HCT116 (cell line): ENCODE results near the gene GATAD1. TPM values are rescaled to one million over a fixed set of nuclear protein-coding genes. Genes with fewer than 3 reads are reported as not detected.

Source experiments
- ATAC-seq: fragments of 200-7000 bp; cut with Tn5 transposase; 2 replicates; pipeline ENCODE4 v1.9.1; 2020; ENCODE audit warnings: mild to moderate bottlenecking, moderate library complexity
- BruUV-seq: library from RNA; stranded (reverse); fragments of 400-500 nt; replicated peaks from 2 replicates; lab custom pipeline; 2021; lab: Mats Ljungman, UMichigan
- CTCF ChIA-PET: fragments of 300-600 bp; sonication (Branson Sonifier 250); formaldehyde crosslinking; loops from one replicate; lab custom pipeline; 2021; ENCODE audit warnings: antibody characterized with exemption; lab: Charles Lee
- POLR2A ChIA-PET: fragments of 300-600, 350-600 bp; sonication (Branson Sonifier 250); formaldehyde crosslinking; loops from one replicate; lab custom pipeline; 2021; ENCODE audit warnings: antibody characterized with exemption; lab: Charles Lee
- RAD21 ChIA-PET, 2 experiments: fragments of 300-600 bp; sonication (Branson Sonifier 250); formaldehyde crosslinking; loops; one replicate each; lab custom pipeline; 2023; ENCODE audit warnings: low total read pairs in 2 of 2; ENCODE audit not compliant: uncharacterized antibody in 2 of 2, unreplicated experiment in 2 of 2, low non-redundant PET in 1 of 2; lab: Charles Lee
- DNase-seq: peaks from one replicate; pipeline ENCODE4 v3.0.0-alpha.2; 2010; ENCODE audit warnings: low read depth, low spot score
- H2AFZ ChIP-seq: fragments of 200-600 bp; shearing (Covaris generic), sonication (generic); 2 replicates; pipeline ENCODE4 v1.6.1; 2017; ENCODE audit warnings: low read depth, mixed run types, mixed read lengths, antibody characterized with exemption, low read length; ENCODE audit not compliant: poor library complexity, severe bottlenecking
- H3K27ac ChIP-seq: 2 replicates; pipeline ENCODE4 v1.5.1; 2012; ENCODE audit warnings: low read depth, low read length
- H3K27me3 ChIP-seq: fragments of 200-600 bp; sonication (generic); 2 replicates; pipeline ENCODE4 v1.6.1; 2016; ENCODE audit warnings: mixed run types, low read length, mixed read lengths; ENCODE audit not compliant: insufficient read depth
- H3K36me3 ChIP-seq, 2 experiments: fragments of 200-500 bp in 1 of 2; fragments of 200-600 bp in 1 of 2; sonication (Bioruptor generic) in 1 of 2; sonication (generic) in 1 of 2; 2 replicates each; pipeline versions ENCODE4 v1.5.1 to v1.6.1; 2014 to 2016; ENCODE audit warnings: low read length in 2 of 2, inconsistent platforms in 1 of 2, mixed read lengths in 1 of 2, mixed run types in 1 of 2; ENCODE audit not compliant: insufficient read depth in 2 of 2, control insufficient read depth in 1 of 2
- H3K4me1 ChIP-seq, 2 experiments: fragments of 200-600 bp in 1 of 2; sonication (generic) in 1 of 2; 2 replicates each; pipeline versions ENCODE4 v1.5.1 to v1.6.1; 2012 to 2017; ENCODE audit warnings: low read length in 2 of 2, inconsistent platforms in 1 of 2, mild to moderate bottlenecking in 1 of 2, mixed read lengths in 1 of 2, mixed run types in 1 of 2, moderate library complexity in 1 of 2; ENCODE audit not compliant: insufficient read depth in 2 of 2, control insufficient read depth in 1 of 2
- H3K4me2 ChIP-seq: fragments of 200-600 bp; sonication (generic); 2 replicates; pipeline ENCODE4 v1.6.1; 2017; ENCODE audit warnings: mixed run types, low read length, mixed read lengths
- H3K4me3 ChIP-seq, 2 experiments: fragments of 200-600 bp in 1 of 2; sonication (generic) in 1 of 2; replicated peaks in 1 of 2; 2 replicates each; pipeline ENCODE4 v1.5.1; 2011 to 2016; ENCODE audit warnings: low read length in 2 of 2, control low read depth in 1 of 2, low read depth in 1 of 2, mild to moderate bottlenecking in 1 of 2, mixed read lengths in 1 of 2, mixed run types in 1 of 2
- H3K79me2 ChIP-seq: fragments of 200-600 bp; sonication (generic); 2 replicates; pipeline ENCODE4 v1.6.1; 2017; ENCODE audit warnings: mild to moderate bottlenecking, mixed run types, low read length, moderate library complexity, mixed read lengths; ENCODE audit not compliant: insufficient read depth
- H3K9ac ChIP-seq: fragments of 200-600 bp; sonication (generic); 2 replicates; pipeline ENCODE4 v1.6.1; 2016; ENCODE audit warnings: low read length, mixed read lengths
- H3K9me2 ChIP-seq: fragments of 200-600 bp; sonication (generic), shearing (Covaris generic); 2 replicates; pipeline ENCODE4 v1.6.1; 2017; ENCODE audit warnings: mixed run types, mild to moderate bottlenecking, moderate library complexity; ENCODE audit not compliant: insufficient read depth
- H3K9me3 ChIP-seq, 2 experiments: fragments of 200-500 bp in 1 of 2; fragments of 200-600 bp in 1 of 2; sonication (Bioruptor generic) in 1 of 2; sonication (generic) in 1 of 2; 2 replicates each; pipeline ENCODE4 v1.6.1; 2014 to 2017; ENCODE audit warnings: low read length in 2 of 2, mixed read lengths in 2 of 2, inconsistent platforms in 1 of 2, low read depth in 1 of 2, mild to moderate bottlenecking in 1 of 2, mixed run types in 1 of 2, moderate library complexity in 1 of 2; ENCODE audit not compliant: control insufficient read depth in 1 of 2, insufficient read depth in 1 of 2
- H4K20me1 ChIP-seq: fragments of 200-600 bp; sonication (generic), shearing (Covaris generic); 2 replicates; pipeline ENCODE4 v1.6.1; 2017; ENCODE audit warnings: mixed run types, mild to moderate bottlenecking, moderate library complexity; ENCODE audit not compliant: insufficient read depth
- CBX3 ChIP-seq: IDR thresholded peaks from 2 replicates; pipeline ENCODE4 v1.6.1; 2012; ENCODE audit warnings: low read depth
- CEBPB ChIP-seq: IDR thresholded peaks from 2 replicates; pipeline ENCODE4 v1.6.1; 2012; ENCODE audit warnings: low read depth
- CTCF ChIP-seq, 3 experiments: fragments of 200-600 bp in 1 of 3; sonication (generic) in 1 of 3; IDR thresholded peaks in 2 of 3; conservative IDR thresholded peaks in 1 of 3; 2 replicates each; pipeline ENCODE4 v1.5.1; 2012 to 2017; ENCODE audit warnings: low read depth in 2 of 3, low read length in 2 of 3, antibody characterized with exemption in 1 of 3, borderline replicate concordance in 1 of 3, control low read depth in 1 of 3, mild to moderate bottlenecking in 1 of 3, mixed read lengths in 1 of 3, mixed run types in 1 of 3, moderate library complexity in 1 of 3; ENCODE audit not compliant: insufficient read depth in 1 of 3
- ELF1 ChIP-seq: IDR thresholded peaks from 2 replicates; pipeline ENCODE4 v1.6.1; 2012; ENCODE audit warnings: low read depth, borderline replicate concordance
- EZH2 ChIP-seq: fragments of 200-600 bp; sonication (generic); IDR thresholded peaks from 2 replicates; pipeline ENCODE4 v1.6.1; 2017; ENCODE audit warnings: antibody characterized with exemption, mixed run types
- EZH2phosphoT487 ChIP-seq: fragments of 200-600 bp; IDR thresholded peaks from 2 replicates; pipeline ENCODE4 v1.6.1; 2018; ENCODE audit warnings: antibody characterized with exemption, borderline replicate concordance
- FOSL1 ChIP-seq: IDR thresholded peaks from 2 replicates; pipeline ENCODE4 v1.6.1; 2012; ENCODE audit warnings: low read depth
- JUND ChIP-seq: IDR thresholded peaks from 2 replicates; pipeline ENCODE4 v1.6.1; 2012
- POLR2A ChIP-seq: IDR thresholded peaks from 2 replicates; pipeline ENCODE4 v1.7.0; 2011; ENCODE audit warnings: borderline replicate concordance; ENCODE audit not compliant: insufficient read depth, insufficient read length; ENCODE audit errors: extremely low read depth
- RAD21 ChIP-seq: IDR thresholded peaks from 2 replicates; pipeline ENCODE4 v1.6.1; 2012; ENCODE audit warnings: low read depth, mild to moderate bottlenecking
- SIN3A ChIP-seq: IDR thresholded peaks from 2 replicates; pipeline ENCODE4 v1.6.1; 2012; ENCODE audit warnings: low read depth
- SP1 ChIP-seq: IDR thresholded peaks from 2 replicates; pipeline ENCODE4 v1.6.1; 2012; ENCODE audit warnings: low read depth
- SRF ChIP-seq: IDR thresholded peaks from 2 replicates; pipeline ENCODE4 v1.6.1; 2012; ENCODE audit warnings: low read depth
- TCF7L2 ChIP-seq: IDR thresholded peaks from 2 replicates; pipeline ENCODE4 v1.7.0; 2011; ENCODE audit warnings: borderline replicate concordance, inconsistent platforms; ENCODE audit not compliant: insufficient read depth, insufficient read length; ENCODE audit errors: extremely low read depth
- ZFX ChIP-seq: fragments of 450-650 bp; IDR thresholded peaks from 2 replicates; pipeline ENCODE4 v1.6.1; 2017
- ZNF274 ChIP-seq: fragments of 200-500 bp; sonication (Bioruptor generic); IDR thresholded peaks from 2 replicates; pipeline ENCODE4 v1.6.1; 2014; ENCODE audit warnings: mild to moderate bottlenecking, low read depth, low read length, inconsistent platforms
- intact Hi-C: fragments of 100-400 bp; cut with micrococcal nuclease; formaldehyde crosslinking; loops from 2 replicates; pipeline ENCODE4 v1.10.0; 2022
- total RNA-seq: library from RNA; stranded (reverse); gene quantifications from one replicate; pipeline ENCODE4 v1.2.1, GENCODE V29; 2021; ENCODE audit not compliant: unreplicated experiment
- TF ChIP-seq, protein P1 (sequence below): IDR thresholded peaks from 2 replicates; pipeline ENCODE4 v1.6.1; 2012
- TF ChIP-seq, protein P2 (sequence below): IDR thresholded peaks from 2 replicates; pipeline ENCODE4 v1.6.1; 2012

Gene GATAD1
- total RNA-seq, 1 experiment from 2014 or later, result 23.9 TPM

DNA sequence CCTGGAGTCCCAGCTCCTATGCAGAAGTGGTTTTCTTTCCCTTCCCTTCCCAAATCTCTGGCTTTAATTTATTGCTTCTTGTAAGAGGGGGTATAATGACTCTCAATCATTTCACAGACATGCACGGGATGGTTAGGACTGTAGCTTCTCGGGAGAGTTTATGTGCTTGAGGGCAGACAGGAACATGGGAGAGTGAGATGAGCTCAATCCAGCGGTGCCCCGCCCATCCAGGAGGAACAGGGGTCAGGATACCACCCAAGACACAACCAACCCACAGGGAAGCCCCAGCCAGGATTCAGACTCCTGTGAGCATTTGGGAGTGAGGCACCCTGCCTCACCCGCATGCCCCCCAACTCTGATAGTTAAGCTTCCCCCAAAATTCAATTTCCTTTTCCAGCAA is 33.7 kb upstream of the GATAD1 start:
- no peaks in the 10 kb centered on the region for H3K4me1 ChIP-seq
- BruUV-seq, result no TSS peak
- no peak overlapping the region for H3K9ac ChIP-seq
- TF ChIP-seq SP1 (no peak), CBX3 (no peak), JUND (no peak), POLR2A (no peak)
- RAD21 ChIA-PET, result interaction anchor here in 1 of 2 experiments (0.6 kb wide), 1 partner anchor 18 kb away, joined by 3 read pairs; no protein-coding TSS in a partner anchor
- intact Hi-C loops, result no loop called here
- H4K20me1 ChIP-seq, result no peaks in the 10 kb centered on the region
- no peak overlapping the region for H2AFZ ChIP-seq
- H3K79me2 ChIP-seq, result no peaks in the 10 kb centered on the region
- DNase-seq (no peak), ATAC-seq (no peak)
- no peak overlapping the region for H3K27ac ChIP-seq
- CTCF ChIA-PET, result interaction anchor here (0.8 to 1.3 kb wide), 3 partner anchors 11 to 49 kb away, joined by 3 to 4 read pairs (median 3); partner anchors contain the start of gene GATAD1
- no peak overlapping the region for H3K4me3 ChIP-seq
- H3K27me3 ChIP-seq, result no peaks in the 10 kb centered on the region
- no peaks in the 10 kb centered on the region for H3K9me3 ChIP-seq
- no peaks in the 10 kb centered on the region for H3K9me2 ChIP-seq
- H3K36me3 ChIP-seq, result no peaks in the 10 kb centered on the region
- no peak overlapping the region for H3K4me2 ChIP-seq
- POLR2A ChIA-PET, result no interaction called here

GRCh38 chr7:92415225-92415624 is 32.1 kb upstream of the GATAD1 start:
- Histone ChIP-seq H3K9ac (no peak overlapping the region), H3K36me3 (no peaks in the 10 kb centered on the region), H3K9me2 (no peaks in the 10 kb centered on the region), H3K9me3 (no peaks in the 10 kb centered on the region), H3K79me2 (no peaks in the 10 kb centered on the region), H3K4me3 (no peak overlapping the region), H3K4me2 (no peak overlapping the region), H3K27me3 (no peaks in the 10 kb centered on the region), H4K20me1 (no peaks in the 10 kb centered on the region), H3K27ac (no peak overlapping the region), H3K4me1 (no peaks in the 10 kb centered on the region), H2AFZ (no peak overlapping the region)
- CTCF ChIA-PET, result interaction anchor here (1.1 to 1.6 kb wide), 3 partner anchors 9 to 33 kb away, joined by 3 to 4 read pairs (median 3); no protein-coding TSS in a partner anchor
- intact Hi-C loops, result no loop called here
- RAD21 ChIA-PET, result no interaction called here
- BruUV-seq, result no TSS peak
- POLR2A ChIA-PET, result no interaction called here
- no peak for TF ChIP-seq EZH2
- TF ChIP-seq FOSL1, result no peak
- no peak for TF ChIP-seq ZNF274
- no peak for TF ChIP-seq SRF
- no peak for TF ChIP-seq ELF1
- no peak for TF ChIP-seq CEBPB
- no peak for TF ChIP-seq EZH2phosphoT487
- TF ChIP-seq JUND, result no peak
- no peak for TF ChIP-seq CBX3
- TF ChIP-seq TCF7L2, result no peak
- TF ChIP-seq RAD21, result no peak
- TF ChIP-seq ZFX, result no peak
- no peak for TF ChIP-seq CTCF (IDR thresholded peaks at IDR 0.05 in 2 of 3, conservative IDR thresholded peaks at IDR 0.05 in 1 of 3; ENCODE audit: borderline replicate concordance in 1 of 3, insufficient read depth in 1 of 3, low read depth in 2 of 3, low read length in 2 of 3)
- TF ChIP-seq, protein P1, sequence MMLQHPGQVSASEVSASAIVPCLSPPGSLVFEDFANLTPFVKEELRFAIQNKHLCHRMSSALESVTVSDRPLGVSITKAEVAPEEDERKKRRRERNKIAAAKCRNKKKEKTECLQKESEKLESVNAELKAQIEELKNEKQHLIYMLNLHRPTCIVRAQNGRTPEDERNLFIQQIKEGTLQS, result no peak
- TF ChIP-seq, protein P2, sequence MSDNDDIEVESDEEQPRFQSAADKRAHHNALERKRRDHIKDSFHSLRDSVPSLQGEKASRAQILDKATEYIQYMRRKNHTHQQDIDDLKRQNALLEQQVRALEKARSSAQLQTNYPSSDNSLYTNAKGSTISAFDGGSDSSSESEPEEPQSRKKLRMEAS, result no peak
- TF ChIP-seq SIN3A, result no peak
- ATAC-seq (no peak), DNase-seq (no peak)
